Astrocyte of the cerebellum (primary cell): ENCODE measurements around the gene MAPKAPK2.

ENCODE experiments used
- DNase-seq: peaks from one replicate; pipeline ENCODE4 v3.0.0-alpha.2; 2011; ENCODE audit warnings: low read depth
- H3K4me3 ChIP-seq: 2 replicates; pipeline ENCODE4 v1.5.1; 2011; ENCODE audit warnings: mild to moderate bottlenecking, low read depth, low read length, moderate library complexity
- in situ Hi-C: cut with HindIII; loops from 2 replicates; pipeline ENCODE4 v1.10.0; 2017; ENCODE audit warnings: low sequenced_read_pairs
- TF ChIP-seq, protein P1 (sequence below): IDR thresholded peaks from 2 replicates; pipeline ENCODE4 v1.5.1; 2012; ENCODE audit warnings: low read length, low read depth, moderate library complexity, mild to moderate bottlenecking; ENCODE audit errors: missing control alignments

The MAPKAPK2 gene

DNA sequence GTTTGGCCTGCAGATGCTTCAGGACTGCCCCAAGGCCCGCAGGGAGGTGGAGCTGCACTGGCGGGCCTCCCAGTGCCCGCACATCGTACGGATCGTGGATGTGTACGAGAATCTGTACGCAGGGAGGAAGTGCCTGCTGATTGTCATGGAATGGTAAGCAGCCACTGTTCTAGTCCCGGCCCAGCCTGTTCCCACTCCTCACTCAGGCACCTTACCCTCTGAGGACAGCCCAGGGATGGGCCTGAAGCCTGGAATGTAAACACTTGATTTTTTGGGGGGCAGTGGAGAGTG, 43.9 kb downstream of the MAPKAPK2 start:
- in situ Hi-C loops: loop anchor here (25.0 kb wide), 1 partner anchor 184 kb away; the partner anchor contains the start of gene FCMR
- TF ChIP-seq, protein P1, sequence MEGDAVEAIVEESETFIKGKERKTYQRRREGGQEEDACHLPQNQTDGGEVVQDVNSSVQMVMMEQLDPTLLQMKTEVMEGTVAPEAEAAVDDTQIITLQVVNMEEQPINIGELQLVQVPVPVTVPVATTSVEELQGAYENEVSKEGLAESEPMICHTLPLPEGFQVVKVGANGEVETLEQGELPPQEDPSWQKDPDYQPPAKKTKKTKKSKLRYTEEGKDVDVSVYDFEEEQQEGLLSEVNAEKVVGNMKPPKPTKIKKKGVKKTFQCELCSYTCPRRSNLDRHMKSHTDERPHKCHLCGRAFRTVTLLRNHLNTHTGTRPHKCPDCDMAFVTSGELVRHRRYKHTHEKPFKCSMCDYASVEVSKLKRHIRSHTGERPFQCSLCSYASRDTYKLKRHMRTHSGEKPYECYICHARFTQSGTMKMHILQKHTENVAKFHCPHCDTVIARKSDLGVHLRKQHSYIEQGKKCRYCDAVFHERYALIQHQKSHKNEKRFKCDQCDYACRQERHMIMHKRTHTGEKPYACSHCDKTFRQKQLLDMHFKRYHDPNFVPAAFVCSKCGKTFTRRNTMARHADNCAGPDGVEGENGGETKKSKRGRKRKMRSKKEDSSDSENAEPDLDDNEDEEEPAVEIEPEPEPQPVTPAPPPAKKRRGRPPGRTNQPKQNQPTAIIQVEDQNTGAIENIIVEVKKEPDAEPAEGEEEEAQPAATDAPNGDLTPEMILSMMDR: no peak

DNA sequence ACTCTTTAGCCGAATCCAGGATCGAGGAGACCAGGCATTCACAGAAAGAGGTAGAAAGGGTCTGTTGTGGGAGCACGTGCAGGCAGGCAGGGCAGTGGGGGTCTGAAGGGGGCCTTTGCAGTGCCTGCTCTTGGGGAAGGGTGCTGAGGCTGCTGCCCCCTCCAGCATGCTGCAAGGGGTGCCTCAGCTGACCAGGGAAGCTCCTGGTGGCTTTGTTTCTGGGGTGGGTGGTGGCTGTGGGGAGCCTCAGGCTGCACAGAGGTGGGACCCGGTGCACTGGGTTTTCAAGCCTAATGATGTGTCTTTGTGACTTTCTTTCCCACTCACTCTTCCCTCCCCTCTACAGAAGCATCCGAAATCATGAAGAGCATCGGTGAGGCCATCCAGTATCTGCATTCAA, 44.3 kb downstream of the MAPKAPK2 start:
- DNase-seq: no peak
- in situ Hi-C loops: loop anchor here (25.0 kb wide), 1 partner anchor 183 kb away; the partner anchor contains the start of gene FCMR
- no peak overlapping the region for H3K4me3 ChIP-seq
- TF ChIP-seq, protein P1: no peak

More for the DNA sequence above, 43.9 kb downstream of the MAPKAPK2 start:
- H3K4me3 ChIP-seq: no peak overlapping the region
- DNase-seq: no peak

DNA sequence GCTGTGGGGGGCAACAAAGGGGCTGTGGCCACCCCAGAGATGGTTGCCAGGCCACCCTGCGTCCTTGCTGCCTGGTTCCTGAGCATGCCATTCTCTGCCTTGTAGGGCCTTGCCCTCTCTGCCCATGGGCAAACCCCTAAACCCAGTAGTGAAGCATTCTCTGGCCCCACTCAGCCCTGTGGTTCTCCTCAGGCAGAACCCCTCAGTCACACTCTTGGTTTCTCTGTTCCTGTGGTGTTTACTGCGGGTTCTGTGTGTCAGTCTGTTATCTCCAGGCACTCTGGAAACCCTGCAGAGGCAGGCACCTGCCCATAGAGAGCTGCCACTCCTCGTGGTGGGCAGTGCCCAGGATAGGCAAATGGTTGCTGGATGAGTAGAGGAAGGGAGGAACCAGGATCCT, 44.8 kb downstream of the MAPKAPK2 start:
- H3K4me3 ChIP-seq: no peak overlapping the region
- in situ Hi-C loops: loop anchor here (25.0 kb wide), 1 partner anchor 183 kb away; the partner anchor contains the start of gene FCMR
- no peak for DNase-seq
- TF ChIP-seq, protein P1: no peak

DNA sequence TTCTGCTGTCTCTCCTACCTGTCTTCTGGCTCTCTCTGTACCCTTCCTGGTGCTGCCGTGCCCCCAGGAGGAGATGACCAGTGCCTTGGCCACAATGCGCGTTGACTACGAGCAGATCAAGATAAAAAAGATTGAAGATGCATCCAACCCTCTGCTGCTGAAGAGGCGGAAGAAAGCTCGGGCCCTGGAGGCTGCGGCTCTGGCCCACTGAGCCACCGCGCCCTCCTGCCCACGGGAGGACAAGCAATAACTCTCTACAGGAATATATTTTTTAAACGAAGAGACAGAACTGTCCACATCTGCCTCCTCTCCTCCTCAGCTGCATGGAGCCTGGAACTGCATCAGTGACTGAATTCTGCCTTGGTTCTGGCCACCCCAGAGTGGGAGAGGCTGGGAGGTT, 47.8 kb downstream of the MAPKAPK2 start:
- no peak for DNase-seq
- TF ChIP-seq, protein P1: no peak
- in situ Hi-C loops: loop anchor here (5.0 to 25.0 kb wide), 2 partner anchors 180 to 240 kb away; partner anchors contain the start of gene FCMR

DNA sequence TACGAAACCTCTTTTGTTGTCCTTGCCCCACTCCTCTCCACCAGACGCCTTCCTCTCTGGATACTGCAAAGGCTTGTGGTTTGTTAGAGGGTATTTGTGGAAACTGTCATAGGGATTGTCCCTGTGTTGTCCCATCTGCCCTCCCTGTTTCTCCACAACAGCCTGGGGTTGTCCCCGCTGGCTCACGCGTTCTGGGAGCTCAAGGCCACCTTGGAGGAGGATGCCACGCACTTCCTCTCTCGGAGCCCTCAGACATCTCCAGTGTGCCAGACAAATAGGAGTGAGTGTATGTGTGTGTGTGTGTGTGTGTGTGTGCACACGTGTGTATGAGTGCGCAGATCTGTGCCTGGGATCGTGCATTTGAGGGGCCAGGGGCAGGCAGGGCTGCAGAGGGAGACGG, 48.3 kb downstream of the MAPKAPK2 start:
- in situ Hi-C loops: loop anchor here (5.0 to 25.0 kb wide), 2 partner anchors 179 to 241 kb away; partner anchors contain the start of gene FCMR
- no peak for DNase-seq
- no peak overlapping the region for H3K4me3 ChIP-seq

More for the DNA sequence above, 47.8 kb downstream of the MAPKAPK2 start:
- no peak overlapping the region for H3K4me3 ChIP-seq

DNA sequence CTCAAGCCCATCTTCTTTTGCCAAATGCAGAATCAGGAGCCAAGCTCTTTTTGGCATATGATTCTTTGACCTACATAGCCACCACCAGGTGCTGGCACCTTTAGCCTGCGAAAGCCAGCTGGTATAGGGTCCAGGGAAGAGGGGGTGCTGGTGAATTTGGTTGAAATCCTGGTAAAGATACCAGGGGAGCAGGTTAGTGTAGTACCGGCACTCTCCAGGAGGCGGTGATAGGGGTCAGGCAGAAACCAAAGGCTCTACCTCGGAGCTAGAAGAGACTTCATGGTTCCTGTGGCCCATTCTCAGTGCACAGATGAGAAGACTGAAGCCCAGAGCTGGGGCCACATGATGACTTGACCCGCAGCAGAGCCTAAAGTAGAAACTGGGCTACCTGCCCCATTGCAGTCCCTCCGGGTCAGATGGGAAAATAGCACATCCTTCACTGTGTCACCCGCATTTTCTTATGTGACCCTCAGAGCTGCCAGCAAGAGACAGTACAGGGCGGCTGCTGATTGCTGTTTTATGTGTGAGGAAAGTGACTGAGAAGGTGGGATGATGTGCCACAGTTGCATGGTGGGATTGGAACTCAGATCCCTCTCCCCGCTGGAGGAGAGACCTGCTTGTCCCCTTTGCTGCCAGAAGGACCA, 49.9 kb downstream of the MAPKAPK2 start:
- in situ Hi-C loops: loop anchor here (5.0 to 25.0 kb wide), 2 partner anchors 178 to 242 kb away; partner anchors contain the start of gene FCMR
- no peak for DNase-seq
- H3K4me3 ChIP-seq: no peak overlapping the region
- TF ChIP-seq, protein P1: peak; percentile 89

More for the DNA sequence above, 48.3 kb downstream of the MAPKAPK2 start:
- TF ChIP-seq, protein P1: no peak
